K562 (cell line): ENCODE measurements around the gene SLC16A10. TPM values are rescaled to one million over a fixed set of nuclear protein-coding genes. Genes with fewer than 3 reads are reported as not detected.

ENCODE experiments used
- TAF9B ChIP-seq: fragments of 450-650 bp; IDR thresholded peaks from 2 replicates; pipeline ENCODE4 v1.6.1; 2018; ENCODE audit warnings: mild to moderate bottlenecking; ENCODE audit not compliant: partially characterized antibody
- TCF7L2 ChIP-seq: fragments of 150-350 bp; IDR thresholded peaks from 2 replicates; pipeline ENCODE4 v1.6.1; 2016; ENCODE audit warnings: low read depth, mild to moderate bottlenecking, low read length, moderate library complexity
- ZFPM2 ChIP-seq: fragments of 250-450 bp; sonication (Bioruptor Pico); IDR thresholded peaks from 2 replicates; pipeline ENCODE4 v1.5.1; 2022; ENCODE audit warnings: mild to moderate bottlenecking
- polyA plus RNA-seq, 8 experiments: library from polyadenylated mRNA; depleted of rRNA in 4 of 8; stranded (reverse) in 5 of 8; unstranded in 3 of 8; fragments of >200 nt; fragmentation: Nextera tagmentation in 2 of 8; fragmentation: Illumina TruSeq in 1 of 8; extraction: Ambion mirVana in 2 of 8; extraction: Trizol in 1 of 8; gene quantifications; 2 replicates each; pipeline versions ENCODE4 v1.2.1 to v1.2.3, GENCODE V29; 2011 to 2014; ENCODE audit warnings: inconsistent platforms in 1 of 8, missing spikeins in 1 of 8
- total RNA-seq, 7 experiments: library from RNA; depleted of rRNA in 6 of 7; stranded (reverse); fragments of >200 nt in 6 of 7; fragmentation: Illumina TruSeq in 2 of 7; extraction: Trizol in 2 of 7; gene quantifications; 2 replicates each; pipeline versions ENCODE4 v1.2.1 to v1.2.3, GENCODE V29; 2011 to 2021; ENCODE audit warnings: low replicate concordance in 1 of 7
- TF ChIP-seq, protein P1 (sequence below): fragments of 150-350 bp; conservative IDR thresholded peaks from 2 replicates; pipeline ENCODE4 v1.6.1; 2014; ENCODE audit warnings: low read length
- TF ChIP-seq, protein P2 (sequence below): fragments of 250-450 bp; sonication (Bioruptor Pico); IDR thresholded peaks from 2 replicates; pipeline ENCODE4 v1.4.0; 2020; ENCODE audit warnings: mild to moderate bottlenecking, moderate library complexity
- TF ChIP-seq, protein P3 (sequence below): sonication (generic); formaldehyde crosslinking; IDR thresholded peaks from 2 replicates; pipeline ENCODE4 v1.8.0; 2022; ENCODE audit warnings: missing genetic modification reagents, mild to moderate bottlenecking, borderline replicate concordance
- TF ChIP-seq, protein P4 (sequence below): sonication (generic); formaldehyde crosslinking; IDR thresholded peaks from 2 replicates; pipeline ENCODE4 v1.8.0; 2022; ENCODE audit warnings: mild to moderate bottlenecking, low read depth, missing genetic modification reagents
- TF ChIP-seq, protein P5 (sequence below), 2 experiments: fragments of 450-650 bp in 1 of 2; sonication (generic) in 1 of 2; formaldehyde crosslinking; conservative IDR thresholded peaks; 2 replicates each; pipeline versions ENCODE4 v1.4.0 to v1.8.1; 2020 to 2022; ENCODE audit warnings: mild to moderate bottlenecking in 1 of 2, missing genetic modification reagents in 1 of 2

The SLC16A10 gene
- total and polyA plus RNA-seq, 9 of the 15 experiments (the other 6 are each of a cell fraction or from before 2014, with no cell fraction given), result 0.02 to 0.54 (median 0.24) TPM; not detected in 4

DNA sequence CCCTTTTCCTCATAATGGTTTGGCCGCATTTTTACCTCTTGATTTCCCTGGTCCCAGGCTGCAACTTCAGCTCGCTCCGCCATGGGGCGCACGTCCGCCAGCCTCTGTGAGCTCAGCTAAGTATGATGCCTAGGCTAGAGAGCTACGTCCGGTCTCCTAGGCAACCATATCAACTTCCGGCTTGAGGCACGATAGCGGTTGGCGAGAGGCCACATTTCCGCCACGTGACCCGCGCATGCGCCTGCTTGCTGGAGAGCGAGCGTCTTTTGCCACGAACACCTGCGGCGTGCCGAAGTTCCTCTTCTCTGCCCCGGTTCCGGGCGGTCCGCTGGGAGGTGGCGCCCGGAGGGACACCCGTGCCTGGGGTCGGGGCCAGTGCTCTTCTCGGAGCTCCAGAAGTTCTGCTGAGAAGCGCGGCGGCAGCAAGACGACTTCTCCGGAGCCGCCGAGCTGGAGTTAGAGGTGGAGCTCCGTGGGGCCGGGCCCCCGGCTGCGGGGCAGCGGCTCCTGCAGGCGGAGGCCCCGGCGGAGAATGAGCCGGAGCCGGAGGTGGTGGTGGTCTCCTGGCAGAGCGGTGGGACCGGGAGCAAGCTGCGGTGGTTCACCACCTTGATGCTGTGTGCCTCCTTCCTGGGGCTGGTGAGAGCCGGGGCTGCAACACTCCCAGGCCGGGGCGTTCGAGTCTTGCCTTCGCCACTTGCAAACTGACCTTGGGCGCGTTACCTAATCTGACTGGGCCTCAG, 172.0 kb downstream of the SLC16A10 start (continued):
- TF ChIP-seq, protein P1, sequence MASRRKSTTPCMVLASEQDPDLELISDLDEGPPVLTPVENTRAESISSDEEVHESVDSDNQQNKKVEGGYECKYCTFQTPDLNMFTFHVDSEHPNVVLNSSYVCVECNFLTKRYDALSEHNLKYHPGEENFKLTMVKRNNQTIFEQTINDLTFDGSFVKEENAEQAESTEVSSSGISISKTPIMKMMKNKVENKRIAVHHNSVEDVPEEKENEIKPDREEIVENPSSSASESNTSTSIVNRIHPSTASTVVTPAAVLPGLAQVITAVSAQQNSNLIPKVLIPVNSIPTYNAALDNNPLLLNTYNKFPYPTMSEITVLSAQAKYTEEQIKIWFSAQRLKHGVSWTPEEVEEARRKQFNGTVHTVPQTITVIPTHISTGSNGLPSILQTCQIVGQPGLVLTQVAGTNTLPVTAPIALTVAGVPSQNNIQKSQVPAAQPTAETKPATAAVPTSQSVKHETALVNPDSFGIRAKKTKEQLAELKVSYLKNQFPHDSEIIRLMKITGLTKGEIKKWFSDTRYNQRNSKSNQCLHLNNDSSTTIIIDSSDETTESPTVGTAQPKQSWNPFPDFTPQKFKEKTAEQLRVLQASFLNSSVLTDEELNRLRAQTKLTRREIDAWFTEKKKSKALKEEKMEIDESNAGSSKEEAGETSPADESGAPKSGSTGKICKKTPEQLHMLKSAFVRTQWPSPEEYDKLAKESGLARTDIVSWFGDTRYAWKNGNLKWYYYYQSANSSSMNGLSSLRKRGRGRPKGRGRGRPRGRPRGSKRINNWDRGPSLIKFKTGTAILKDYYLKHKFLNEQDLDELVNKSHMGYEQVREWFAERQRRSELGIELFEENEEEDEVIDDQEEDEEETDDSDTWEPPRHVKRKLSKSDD, result no peak
- TF ChIP-seq ZFPM2 (CRISPR knock-in tag) (0 out of 2 replicates have a peak, but pooled peaks have one; percentile 29), TAF9B (peak; percentile 52), TCF7L2 (no peak; the same call in 1 of the 2 replicates)
- TF ChIP-seq, protein P2, sequence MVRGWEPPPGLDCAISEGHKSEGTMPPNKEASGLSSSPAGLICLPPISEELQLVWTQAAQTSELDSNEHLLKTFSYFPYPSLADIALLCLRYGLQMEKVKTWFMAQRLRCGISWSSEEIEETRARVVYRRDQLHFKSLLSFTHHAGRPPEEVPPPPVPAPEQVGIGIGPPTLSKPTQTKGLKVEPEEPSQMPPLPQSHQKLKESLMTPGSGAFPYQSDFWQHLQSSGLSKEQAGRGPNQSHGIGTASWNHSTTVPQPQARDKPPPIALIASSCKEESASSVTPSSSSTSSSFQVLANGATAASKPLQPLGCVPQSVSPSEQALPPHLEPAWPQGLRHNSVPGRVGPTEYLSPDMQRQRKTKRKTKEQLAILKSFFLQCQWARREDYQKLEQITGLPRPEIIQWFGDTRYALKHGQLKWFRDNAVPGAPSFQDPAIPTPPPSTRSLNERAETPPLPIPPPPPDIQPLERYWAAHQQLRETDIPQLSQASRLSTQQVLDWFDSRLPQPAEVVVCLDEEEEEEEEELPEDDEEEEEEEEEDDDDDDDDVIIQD (CRISPR knock-in tag), result no peak
- TF ChIP-seq, protein P3, sequence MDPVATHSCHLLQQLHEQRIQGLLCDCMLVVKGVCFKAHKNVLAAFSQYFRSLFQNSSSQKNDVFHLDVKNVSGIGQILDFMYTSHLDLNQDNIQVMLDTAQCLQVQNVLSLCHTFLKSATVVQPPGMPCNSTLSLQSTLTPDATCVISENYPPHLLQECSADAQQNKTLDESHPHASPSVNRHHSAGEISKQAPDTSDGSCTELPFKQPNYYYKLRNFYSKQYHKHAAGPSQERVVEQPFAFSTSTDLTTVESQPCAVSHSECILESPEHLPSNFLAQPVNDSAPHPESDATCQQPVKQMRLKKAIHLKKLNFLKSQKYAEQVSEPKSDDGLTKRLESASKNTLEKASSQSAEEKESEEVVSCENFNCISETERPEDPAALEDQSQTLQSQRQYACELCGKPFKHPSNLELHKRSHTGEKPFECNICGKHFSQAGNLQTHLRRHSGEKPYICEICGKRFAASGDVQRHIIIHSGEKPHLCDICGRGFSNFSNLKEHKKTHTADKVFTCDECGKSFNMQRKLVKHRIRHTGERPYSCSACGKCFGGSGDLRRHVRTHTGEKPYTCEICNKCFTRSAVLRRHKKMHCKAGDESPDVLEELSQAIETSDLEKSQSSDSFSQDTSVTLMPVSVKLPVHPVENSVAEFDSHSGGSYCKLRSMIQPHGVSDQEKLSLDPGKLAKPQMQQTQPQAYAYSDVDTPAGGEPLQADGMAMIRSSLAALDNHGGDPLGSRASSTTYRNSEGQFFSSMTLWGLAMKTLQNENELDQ (CRISPR knock-in tag), result 0 out of 2 replicates have a peak, but pooled peaks have one; percentile 48
- TF ChIP-seq, protein P4, sequence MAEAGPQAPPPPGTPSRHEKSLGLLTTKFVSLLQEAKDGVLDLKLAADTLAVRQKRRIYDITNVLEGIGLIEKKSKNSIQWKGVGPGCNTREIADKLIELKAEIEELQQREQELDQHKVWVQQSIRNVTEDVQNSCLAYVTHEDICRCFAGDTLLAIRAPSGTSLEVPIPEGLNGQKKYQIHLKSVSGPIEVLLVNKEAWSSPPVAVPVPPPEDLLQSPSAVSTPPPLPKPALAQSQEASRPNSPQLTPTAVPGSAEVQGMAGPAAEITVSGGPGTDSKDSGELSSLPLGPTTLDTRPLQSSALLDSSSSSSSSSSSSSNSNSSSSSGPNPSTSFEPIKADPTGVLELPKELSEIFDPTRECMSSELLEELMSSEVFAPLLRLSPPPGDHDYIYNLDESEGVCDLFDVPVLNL (CRISPR knock-in tag), result no peak
- TF ChIP-seq, protein P5, sequence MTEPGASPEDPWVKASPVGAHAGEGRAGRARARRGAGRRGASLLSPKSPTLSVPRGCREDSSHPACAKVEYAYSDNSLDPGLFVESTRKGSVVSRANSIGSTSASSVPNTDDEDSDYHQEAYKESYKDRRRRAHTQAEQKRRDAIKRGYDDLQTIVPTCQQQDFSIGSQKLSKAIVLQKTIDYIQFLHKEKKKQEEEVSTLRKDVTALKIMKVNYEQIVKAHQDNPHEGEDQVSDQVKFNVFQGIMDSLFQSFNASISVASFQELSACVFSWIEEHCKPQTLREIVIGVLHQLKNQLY (CRISPR knock-in tag; conservative IDR thresholded peaks at IDR 0.05), result peak; percentile 96 to 97
